ENCODE results near the gene FOSL1. TPM values are rescaled to one million over a fixed set of nuclear protein-coding genes. Genes with fewer than 3 reads are reported as not detected.

The FOSL1 gene
- total RNA-seq, 1 experiment from 2014 or later: 33.7 TPM

GRCh38 chr11:65858681-65859087 is 41.5 kb downstream of the FOSL1 start:
- Histone ChIP-seq H3K4me1 (ENCODE audit: insufficient read depth, low read length) (no peaks in the 10 kb centered on the region), H2BK120ac (ENCODE audit: low read depth, low read length, poor library complexity, severe bottlenecking) (peak overlapping the region; percentile 79), H3T11ph (ENCODE audit: low read length) (no peak overlapping the region), H2AK5ac (ENCODE audit: insufficient read length, low read length) (no peak overlapping the region), H3K79me1 (ENCODE audit: insufficient read depth, low read depth, low read length, poor library complexity, severe bottlenecking) (peaks cover 3% of the 10 kb centered on the region), H3K56ac (ENCODE audit: insufficient read length, low read depth, low read length) (no peak overlapping the region), H4K8ac (replicated peaks; ENCODE audit: insufficient read length, low read depth, low read length) (no peak overlapping the region), H2BK15ac (ENCODE audit: low read depth, low read length) (no peak overlapping the region), H4K5ac (ENCODE audit: insufficient read length, low read depth, low read length) (no peak overlapping the region), H3K9me3 (ENCODE audit: control insufficient read depth, low read depth, low read length) (no peaks in the 10 kb centered on the region), H3K27ac (ENCODE audit: insufficient read length, low read depth, low read length) (peak overlapping the region; percentile 54), H4K91ac (ENCODE audit: insufficient read length, low read depth, low read length) (no peak overlapping the region), H2BK5ac (ENCODE audit: insufficient read length, low read length) (no peak overlapping the region), H3K4me2 (ENCODE audit: insufficient read depth, insufficient read length, low read length) (peak overlapping the region; percentile 92), H2BK20ac (ENCODE audit: low read depth, low read length, poor library complexity, severe bottlenecking) (no peak overlapping the region), H3K79me2 (ENCODE audit: insufficient read depth, low read length) (peaks cover 14% of the 10 kb centered on the region; the same call in 1 of the 2 replicates), H2BK12ac (ENCODE audit: insufficient read length, low read depth, low read length) (no peak overlapping the region), H3K23me2 (ENCODE audit: insufficient read length, low read depth, low read length, poor library complexity, severe bottlenecking) (peaks cover 25% of the 10 kb centered on the region), H3K4ac (ENCODE audit: low read depth, low read length) (no peak overlapping the region; the same call in 1 of the 2 replicates), H2AFZ (ENCODE audit: low read length) (no peak overlapping the region), H3K23ac (ENCODE audit: insufficient read length, low read depth, low read length) (no peak overlapping the region), H4K20me1 (ENCODE audit: control insufficient read depth, insufficient read depth, insufficient read length) (peaks cover 2% of the 10 kb centered on the region), H3K27me3 (ENCODE audit: insufficient read depth, low read length) (no peaks in the 10 kb centered on the region), H3K9ac (ENCODE audit: extremely low read depth, insufficient read length, low read length) (peak overlapping the region; percentile 56), H3K18ac (ENCODE audit: insufficient read length, low read depth, low read length) (peak overlapping the region; percentile 64), H3K14ac (ENCODE audit: insufficient read depth, low read length) (peak overlapping the region; percentile 68; the same call in 1 of the 2 replicates)
- Mint-ChIP-seq H3K27me3 (ENCODE audit: low read depth) (no peaks in the 10 kb centered on the region), H3K36me3 (ENCODE audit: insufficient read depth in 1 of 3, low read depth in 3 of 3) (peaks cover 47 to 52% (median 51%) of the 10 kb centered on the region in 3 experiments), H3K9me3 (peaks cover 0 to 3% of the 10 kb centered on the region in 2 experiments; a peak in 2 of 5 replicates), H3K4me1 (peaks cover 29 to 31% of the 10 kb centered on the region in 2 experiments), H3K4me3 (peak overlapping the region; percentile 78 to 93), H3K27ac (peak overlapping the region; percentile 91 to 99 (median 97))
- no peak for DNase-seq
- WGBS (ENCODE audit: extremely low coverage, insufficient read length, low lambda C conversion rate): no CpG with 5 or more reads among the region's 10 CpGs
- TF ChIP-seq CTCF (conservative IDR thresholded peaks at IDR 0.05): no peak

Data from H9 (cell line).